ENCODE measurements around the gene IL1R2.

Gene IL1R2

DNA sequence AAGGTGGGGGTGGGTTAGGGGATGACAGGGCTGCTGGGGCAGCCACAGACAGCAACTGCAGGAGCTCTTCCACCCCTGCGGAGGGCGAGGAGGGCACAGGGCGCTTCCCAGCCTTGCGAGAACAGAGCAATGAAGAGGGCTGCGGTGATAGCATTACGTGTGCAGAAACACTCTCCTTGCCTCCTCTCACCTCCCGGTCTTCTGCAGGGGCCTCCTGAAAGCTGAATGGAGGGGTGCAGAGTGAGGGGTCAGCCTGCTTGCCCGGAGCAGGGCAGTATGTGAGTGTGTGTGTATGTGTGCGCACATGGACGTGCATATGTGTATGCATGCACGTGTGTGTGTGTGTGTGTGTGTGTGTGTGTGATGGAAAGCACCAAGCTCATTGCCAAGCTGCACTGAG is 29.5 kb upstream of the IL1R2 start:
- TF ChIP-seq CTCF (IDR thresholded peaks at IDR 0.05; ENCODE audit: borderline replicate concordance, control extremely low read depth, extremely low read depth, insufficient read depth, missing control alignments), result no peak
- in situ Hi-C loops (cut with MboI; ENCODE audit: low sequenced_read_pairs, unreplicated experiment), result no loop called here
- DNase-seq (ENCODE audit: low spot score), result no peak

- no peak for TF ChIP-seq CTCF (IDR thresholded peaks at IDR 0.05; ENCODE audit: borderline replicate concordance, control extremely low read depth, extremely low read depth, insufficient read depth, missing control alignments)
- no peak for DNase-seq (ENCODE audit: low spot score)
- in situ Hi-C loops (cut with MboI; ENCODE audit: low sequenced_read_pairs, unreplicated experiment), result no loop called here
Observed at GRCh38 chr2:101963198-101963597, 28.6 kb upstream of the IL1R2 start.

GRCh38 chr2:101967826-101968513 is 23.8 kb upstream of the IL1R2 start:
- no peak for DNase-seq (ENCODE audit: low spot score)
- in situ Hi-C loops (cut with MboI; ENCODE audit: low sequenced_read_pairs, unreplicated experiment), result no loop called here
- TF ChIP-seq CTCF (IDR thresholded peaks at IDR 0.05; ENCODE audit: borderline replicate concordance, control extremely low read depth, extremely low read depth, insufficient read depth, missing control alignments), result no peak

DNA sequence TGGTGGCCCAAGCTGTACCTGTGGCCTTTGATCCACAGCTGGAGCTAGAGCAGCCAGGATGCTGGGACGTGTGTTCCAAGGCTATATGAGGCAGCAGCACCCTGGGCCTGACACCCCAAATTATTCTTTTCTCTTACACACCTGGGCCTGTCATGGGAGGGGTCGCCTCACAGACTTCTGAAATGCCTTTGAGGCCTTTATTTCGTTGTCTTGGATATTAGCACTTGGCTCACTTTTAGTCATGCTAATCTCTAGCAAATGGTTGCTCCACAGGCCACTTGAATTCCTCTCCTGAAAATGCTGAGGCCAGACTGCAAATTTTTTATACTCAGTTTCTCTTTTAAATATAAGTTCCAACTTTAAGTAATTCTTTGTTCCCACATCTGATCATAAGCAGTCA is 22.0 kb upstream of the IL1R2 start:
- no peak for TF ChIP-seq CTCF (IDR thresholded peaks at IDR 0.05; ENCODE audit: borderline replicate concordance, control extremely low read depth, extremely low read depth, insufficient read depth, missing control alignments)
- DNase-seq (ENCODE audit: low spot score), result no peak
- in situ Hi-C loops (cut with MboI; ENCODE audit: low sequenced_read_pairs, unreplicated experiment), result no loop called here

DNA sequence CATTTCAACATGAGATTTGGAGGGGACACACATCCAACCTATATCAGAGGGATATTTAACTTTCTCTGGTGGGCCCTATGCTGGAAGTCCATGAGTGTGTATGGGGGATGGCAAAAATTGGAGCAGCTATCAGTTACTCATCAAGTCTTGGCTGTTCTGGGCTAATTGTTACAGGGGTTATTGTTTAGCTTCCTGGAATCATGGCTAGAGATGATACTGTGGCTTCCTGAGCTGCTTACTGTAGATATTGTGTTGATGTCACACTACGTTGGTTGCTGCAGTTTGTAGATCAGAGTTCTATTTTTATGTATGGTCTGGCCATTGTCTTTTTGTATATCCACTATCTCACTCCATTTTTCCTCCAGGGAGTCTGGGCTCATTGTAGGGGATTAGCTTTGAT is 20.9 kb upstream of the IL1R2 start:
- DNase-seq (ENCODE audit: low spot score), result no peak
- no peak for TF ChIP-seq CTCF (IDR thresholded peaks at IDR 0.05; ENCODE audit: borderline replicate concordance, control extremely low read depth, extremely low read depth, insufficient read depth, missing control alignments)
- in situ Hi-C loops (cut with MboI; ENCODE audit: low sequenced_read_pairs, unreplicated experiment), result no loop called here

DNA sequence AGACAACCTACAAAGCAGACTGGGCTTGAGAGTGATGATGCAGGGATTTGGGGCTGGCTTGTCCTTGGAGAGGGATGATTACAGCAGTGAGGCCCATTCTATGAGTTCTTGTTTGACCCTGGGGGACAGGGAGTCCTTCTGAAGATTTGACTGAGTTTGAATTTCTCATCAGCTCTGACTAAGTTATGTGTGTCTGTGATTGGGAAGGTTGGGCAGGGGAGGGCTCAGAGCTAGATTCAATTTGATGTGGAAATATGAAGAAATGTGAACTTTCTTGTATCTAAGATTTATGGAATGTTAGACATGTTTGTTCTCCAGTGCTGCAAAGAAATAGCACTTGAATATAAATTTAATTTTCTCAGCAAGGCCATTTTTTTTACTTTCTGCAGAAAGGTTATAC is 19.9 kb upstream of the IL1R2 start:
- DNase-seq (ENCODE audit: low spot score), result no peak
- no peak for TF ChIP-seq CTCF (IDR thresholded peaks at IDR 0.05; ENCODE audit: borderline replicate concordance, control extremely low read depth, extremely low read depth, insufficient read depth, missing control alignments)
- in situ Hi-C loops (cut with MboI; ENCODE audit: low sequenced_read_pairs, unreplicated experiment), result no loop called here

All from GM13976 (cell line).